Medulla oblongata (tissue), 1 donor: ENCODE data around the gene S100A7.

ENCODE experiments used
- DNase-seq: peaks from one replicate; pipeline ENCODE4 v3.0.0-alpha.2; 2015; ENCODE audit errors: extremely low spot score

Gene S100A7

DNA sequence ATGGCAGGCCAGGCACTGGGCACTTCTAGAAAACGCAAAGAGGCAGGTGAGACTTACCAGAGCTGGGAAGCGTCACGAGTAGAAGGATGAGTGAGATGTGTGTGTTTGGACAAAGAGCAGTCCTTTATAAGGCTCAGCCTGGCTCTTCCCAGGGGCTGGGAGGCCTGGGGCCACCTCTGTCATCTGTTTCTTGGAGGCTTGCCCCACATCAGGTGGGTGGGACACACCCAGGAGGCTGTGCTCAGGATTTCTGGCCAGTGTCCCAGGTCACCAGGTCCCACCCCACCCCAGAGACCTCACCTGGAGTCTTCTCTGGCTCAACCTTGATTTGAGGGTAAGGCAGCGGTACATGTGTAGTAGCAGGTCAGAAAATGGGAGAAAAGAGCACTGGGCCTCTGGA lies at the start of gene S100A7:
S100A7 (minus strand) TSS at position 101 of the 400 bp plus-strand sequence. CDS start 1,638 bp downstream, outside the sequence.
- DNase-seq = no peak

DNA sequence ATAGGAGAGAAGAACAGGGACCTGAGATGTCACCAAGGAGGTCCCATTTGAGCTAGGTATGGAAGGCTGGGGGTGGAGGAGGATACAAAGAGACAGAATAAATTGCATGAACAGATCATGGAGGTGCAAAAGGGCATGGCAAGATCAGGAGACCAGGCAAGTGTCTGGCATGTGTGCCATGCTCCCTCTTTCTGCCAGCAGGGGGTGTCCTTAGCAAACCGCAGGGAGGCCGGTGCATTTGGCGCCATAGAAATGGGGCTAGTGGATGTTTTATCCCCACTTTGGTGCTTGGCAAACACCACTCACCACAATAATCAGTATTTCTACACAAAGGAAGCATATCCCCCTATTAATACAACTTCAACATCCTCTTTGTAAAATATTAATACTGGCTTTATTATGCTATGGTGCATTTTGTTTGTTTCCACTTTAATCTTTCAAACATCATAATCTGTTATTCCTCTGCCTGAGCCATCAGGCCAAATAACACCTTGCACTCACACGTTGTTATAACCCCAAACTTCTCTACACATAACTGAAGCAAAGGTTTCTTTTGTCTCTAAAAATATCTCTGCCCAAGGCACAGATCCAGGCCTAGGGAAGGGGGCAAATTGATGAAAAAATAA lies 49.4 kb upstream of the S100A7 start:
- peak; percentile 38 for DNase-seq

DNA sequence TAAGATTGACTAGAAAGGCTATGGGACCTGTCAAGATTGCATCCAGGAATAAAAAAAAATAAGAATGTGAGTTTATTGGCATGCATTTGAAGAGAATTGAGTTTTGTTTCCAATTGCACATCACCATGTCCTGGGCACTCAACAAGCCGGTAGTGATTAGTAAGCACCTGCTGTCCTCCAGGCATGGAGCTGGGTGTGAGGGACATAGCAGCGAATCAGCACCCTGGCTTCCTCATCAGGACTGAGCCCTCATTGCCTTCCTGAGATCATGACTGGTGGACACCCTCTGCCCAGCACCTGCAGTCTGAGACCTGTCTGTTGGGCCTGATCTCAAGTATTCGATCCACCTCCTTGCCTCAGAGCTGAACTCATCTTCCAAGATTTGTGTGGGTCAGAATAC lies 48.6 kb upstream of the S100A7 start:
- DNase-seq = no peak

DNA sequence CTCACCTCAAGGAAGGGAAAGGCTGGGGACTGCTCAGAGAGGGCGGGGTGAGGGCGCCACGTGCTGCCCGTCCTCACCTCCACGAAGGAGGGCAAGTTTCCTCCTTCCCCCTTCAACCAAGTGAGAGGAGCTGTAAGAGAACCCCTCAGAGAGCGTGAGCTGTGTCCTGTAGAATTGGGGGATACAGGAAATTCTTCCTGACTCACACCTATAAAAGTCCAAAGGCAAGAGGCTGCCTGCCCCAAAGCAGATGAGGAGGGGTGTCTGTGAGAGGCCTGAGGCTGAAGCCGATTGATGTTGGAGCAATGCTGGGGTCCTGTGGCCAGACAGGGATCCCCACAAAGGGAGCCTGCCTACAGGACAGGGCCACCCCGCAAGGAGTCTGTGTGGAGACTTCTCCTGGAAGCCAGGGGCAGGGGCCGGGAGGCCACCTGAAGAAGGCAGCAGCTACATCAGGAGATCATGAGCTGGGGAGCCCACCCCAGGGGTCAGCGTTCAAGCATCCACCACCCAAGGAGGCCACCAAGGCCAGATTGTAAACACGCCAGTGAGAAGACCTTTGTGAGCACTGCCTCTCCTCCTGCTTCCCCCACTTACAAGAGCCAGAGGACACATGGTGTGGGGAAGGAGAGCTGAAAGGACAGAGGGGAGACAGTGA lies 47.6 kb upstream of the S100A7 start:
- DNase-seq = no peak

DNA sequence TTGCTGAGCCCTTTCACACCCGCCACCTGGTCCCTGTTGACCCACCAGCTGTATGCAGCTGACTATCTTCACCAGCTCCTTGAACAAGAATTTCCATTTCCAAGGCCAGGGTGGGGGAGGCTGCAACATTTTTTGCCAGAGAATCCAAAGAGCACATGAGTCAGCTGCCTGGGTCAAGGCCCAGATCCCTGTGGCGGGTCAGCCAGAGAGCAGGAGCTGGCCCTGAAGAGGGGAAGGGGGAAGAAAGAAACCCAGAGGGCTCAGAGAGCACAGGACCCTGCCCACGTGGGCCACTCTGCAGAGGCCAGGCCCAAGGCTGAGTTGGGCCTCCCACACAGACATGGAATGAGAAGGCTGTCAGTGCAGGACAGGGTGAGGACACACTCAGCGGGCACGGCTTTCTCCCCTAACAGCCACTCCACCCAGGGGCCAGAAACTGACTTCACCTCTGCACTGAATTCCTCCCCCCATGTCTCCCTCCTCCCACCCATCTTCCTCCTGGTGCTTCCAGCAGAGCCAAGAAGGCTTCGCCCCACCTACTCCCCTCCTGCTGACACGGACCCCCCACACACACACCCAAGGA lies 46.5 kb upstream of the S100A7 start:
- DNase-seq = peak; percentile 56

DNA sequence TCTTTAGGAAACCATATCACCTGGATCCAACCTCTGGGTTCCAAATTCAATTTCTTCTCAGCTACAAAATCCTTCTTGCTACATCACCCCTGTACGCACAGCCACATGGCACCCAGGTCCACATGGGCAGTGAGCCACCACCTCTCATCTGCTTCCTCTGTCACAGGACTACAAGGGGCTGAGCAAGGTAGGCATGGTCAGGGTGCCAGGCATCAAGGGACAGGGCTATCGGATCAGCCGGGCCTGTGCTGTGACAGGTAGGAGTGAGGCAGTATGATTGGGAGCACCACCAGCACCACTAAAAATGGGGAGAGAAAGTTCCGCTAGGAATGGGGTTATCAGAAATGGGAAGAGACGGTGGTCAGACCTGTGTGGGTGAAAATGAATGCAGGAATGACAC lies 45.9 kb upstream of the S100A7 start:
- DNase-seq = no peak

DNA sequence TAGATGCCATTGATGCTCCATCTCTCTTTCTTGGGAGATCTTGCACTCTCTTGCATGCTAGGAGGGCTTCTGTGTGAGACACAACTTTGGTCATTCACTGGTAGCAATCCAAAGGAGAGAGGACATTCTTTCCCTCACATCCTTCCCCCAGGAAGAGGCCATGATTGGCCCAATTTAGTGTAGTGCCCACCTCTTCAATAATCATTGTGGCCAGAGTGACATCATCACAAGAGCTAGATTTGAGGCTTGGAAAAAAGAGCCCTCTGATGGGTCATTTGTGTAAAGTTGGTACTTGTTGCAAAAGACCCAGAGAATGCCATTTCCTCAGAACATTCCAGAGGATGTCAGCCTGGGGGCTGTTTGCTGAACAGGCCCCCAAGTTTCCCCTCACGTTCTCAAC lies 45.1 kb upstream of the S100A7 start:
- DNase-seq = no peak

DNA sequence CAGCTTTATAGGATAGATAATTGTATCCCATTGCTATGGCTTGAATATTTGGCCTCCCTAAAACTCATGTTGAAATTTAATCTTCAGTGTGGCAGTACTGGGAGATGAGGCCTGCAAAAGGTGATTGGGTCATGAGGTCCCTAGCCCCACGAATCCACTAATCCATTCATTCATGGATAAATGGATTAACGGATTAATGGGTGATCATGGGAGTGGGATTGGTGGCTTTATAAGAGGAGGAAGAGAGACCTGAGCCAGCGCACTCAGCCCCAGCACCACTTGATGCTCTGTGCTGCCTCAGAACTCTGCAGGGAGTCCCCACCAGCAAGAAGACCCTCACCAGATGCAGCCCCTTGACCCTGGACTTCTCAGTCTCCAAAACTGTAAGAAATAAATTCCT lies 43.3 kb upstream of the S100A7 start:
- no peak for DNase-seq

DNA sequence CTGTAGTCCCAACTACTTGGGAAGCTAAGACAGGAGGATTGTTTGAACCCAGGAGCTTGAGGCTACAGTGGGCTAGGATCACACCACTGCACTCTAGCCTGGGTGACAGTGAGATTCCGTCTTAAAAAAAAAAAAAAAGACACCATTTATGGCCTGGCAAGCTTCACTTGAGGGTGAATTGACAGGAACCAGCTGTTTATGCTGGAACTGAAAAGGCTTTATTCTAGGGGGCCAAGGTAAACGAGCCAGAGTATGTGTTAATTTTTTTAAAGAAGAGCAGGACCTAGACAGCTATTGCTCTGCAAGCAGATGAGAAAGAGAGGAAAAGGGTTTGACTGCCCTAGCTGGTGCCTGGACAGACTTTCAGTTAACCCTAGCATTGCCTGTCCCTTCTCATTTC lies 38.3 kb upstream of the S100A7 start:
- no peak for DNase-seq

DNA sequence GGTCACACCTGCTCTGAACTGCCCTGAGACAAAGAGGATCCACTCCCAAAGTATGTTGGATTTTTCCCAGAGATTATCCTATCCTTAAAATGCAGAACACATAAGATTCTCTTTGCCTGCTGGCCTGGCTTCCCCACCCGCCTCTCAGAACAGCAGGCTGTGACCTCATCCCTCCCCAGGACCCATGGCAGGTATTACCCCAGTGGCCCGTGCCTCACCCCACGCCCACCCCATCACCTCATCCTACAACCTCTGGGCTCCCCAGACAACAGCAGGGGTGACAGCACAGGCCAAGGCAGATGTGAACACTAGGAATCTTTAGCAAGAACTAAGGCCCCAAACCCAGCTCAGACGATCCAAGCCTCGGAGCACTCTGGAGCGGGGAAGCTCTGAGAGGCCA lies 35.1 kb upstream of the S100A7 start:
- DNase-seq = no peak

DNA sequence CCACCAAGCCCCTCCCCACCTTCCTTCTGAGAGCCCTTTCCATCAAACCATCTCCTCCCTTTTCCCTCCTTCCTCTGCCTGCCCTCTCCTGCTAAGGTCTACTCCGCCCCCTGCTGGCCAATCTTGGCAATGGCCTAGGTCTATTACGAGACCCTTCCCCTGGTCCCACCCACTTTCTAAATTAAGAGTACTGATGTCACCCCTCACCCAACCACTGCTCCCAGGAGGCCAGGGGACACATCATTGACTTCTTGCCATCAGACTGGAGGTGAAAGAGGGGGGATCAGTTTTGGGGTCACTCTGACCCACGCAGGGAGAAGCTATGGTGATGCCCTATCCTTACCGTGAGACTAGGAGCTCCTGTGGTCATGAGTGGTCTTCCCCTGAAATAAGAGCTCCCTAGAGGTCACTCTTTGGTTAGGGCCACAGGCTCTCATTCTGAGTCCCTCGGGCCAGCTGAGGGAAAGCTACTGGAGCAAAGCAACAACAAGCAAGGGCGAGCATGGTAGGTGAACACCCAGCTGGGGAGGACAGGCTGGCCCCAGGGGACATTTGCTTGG lies 34.6 kb upstream of the S100A7 start:
- DNase-seq = peak; percentile 63

DNA sequence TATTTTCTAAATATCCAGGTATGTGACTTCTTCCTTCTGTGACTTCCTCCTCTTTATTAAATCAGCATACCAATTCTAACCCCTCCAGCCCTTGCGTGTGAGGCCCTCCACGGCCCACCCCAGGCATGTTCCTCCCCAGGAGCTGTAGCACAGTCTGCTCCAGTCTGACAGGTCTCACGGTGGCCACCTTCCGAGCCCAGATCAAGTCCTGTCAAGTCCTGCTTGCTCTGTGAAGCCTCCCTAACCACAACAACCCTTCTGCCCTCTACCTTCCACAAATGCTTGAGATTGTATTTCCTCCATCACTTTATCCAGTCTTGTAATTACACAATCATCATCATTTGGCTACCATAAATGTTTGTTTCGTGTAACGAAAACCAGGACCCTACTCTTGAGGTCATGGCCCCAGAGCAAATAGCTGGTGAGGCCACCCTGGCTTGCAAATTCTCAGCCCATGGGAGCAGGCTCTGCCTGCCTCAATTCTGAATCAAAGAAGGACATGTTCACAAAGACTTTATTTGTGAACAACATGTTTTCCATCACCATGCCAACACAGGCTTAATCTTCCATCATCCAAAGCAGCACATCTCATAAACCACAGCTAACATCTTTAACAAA lies 33.0 kb upstream of the S100A7 start:
- DNase-seq = no peak

DNA sequence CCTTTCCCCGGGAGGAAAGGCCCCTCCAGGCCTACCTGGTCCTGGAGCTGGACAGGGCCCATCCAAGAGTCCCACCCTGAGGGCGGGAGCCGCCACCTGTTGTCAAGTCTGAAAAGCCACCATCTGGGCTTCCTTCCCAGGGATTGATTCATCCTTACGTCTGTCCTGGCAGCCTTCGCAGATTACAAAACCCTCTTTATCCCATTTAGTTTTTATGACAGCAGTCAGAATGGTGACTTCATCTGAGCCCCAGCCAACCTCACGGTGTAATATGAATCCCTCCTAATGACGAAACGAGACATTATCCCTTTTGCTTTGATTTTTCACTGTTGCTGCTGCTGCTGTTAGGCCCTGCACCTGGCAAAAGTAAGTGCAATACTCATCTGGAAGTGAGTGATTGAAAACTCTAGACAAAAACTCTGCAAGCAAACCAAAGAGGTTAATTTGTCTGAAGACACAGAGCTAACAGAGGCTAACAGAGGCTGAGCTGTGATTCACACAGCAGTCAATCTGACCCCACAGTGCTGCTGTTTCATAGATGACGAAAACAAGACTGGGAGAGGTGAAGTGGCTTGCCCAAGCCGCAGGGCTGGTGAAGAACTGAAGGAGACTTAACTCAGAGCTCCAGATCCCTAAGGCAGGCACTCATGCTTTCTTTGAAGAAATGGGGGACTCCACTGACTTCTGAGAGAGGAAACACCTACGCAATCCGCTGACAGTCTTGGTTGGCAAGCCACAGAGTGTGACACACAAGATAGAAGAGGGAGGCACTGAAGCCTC lies 30.0 kb upstream of the S100A7 start:
- DNase-seq = peak; percentile 21

DNA sequence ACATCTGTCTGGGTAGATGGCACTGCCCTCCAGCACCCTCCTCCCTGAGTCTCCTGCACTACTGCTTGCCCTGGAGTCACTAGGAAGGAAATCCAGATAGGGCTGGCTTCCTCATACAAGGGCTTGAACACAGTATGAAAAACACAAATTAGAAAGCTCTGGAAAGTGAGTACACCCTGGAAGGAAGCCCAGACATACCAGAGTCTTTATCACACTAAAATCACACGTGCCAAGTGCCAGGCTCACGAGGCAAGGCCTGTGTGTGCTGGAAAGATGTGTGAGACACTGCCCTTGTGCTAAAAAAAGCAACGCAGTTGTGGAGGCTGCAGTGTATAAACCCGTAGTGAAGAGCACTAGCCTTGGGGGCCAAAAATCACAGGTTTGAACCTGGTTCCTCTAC lies 28.3 kb upstream of the S100A7 start:
- DNase-seq = no peak

DNA sequence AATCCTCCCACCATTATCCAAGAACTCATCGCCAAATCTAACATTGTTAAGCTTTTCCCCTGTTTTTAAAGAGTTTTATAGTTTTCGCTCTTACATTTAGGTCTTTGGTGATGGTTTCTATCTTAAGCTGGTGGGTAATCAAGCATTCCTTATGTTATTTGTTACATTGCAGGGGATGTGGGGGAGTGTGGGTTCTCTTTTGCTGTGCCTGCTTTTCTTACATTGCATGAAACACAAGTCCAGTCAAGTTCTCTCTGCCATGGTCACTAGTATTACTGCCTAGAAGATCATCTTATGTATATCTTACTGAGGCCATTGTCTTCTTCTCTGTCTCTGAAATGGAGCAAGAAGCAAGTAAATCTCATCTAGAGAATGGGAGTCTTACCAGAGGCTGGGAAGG lies 27.3 kb upstream of the S100A7 start:
- DNase-seq = no peak

DNA sequence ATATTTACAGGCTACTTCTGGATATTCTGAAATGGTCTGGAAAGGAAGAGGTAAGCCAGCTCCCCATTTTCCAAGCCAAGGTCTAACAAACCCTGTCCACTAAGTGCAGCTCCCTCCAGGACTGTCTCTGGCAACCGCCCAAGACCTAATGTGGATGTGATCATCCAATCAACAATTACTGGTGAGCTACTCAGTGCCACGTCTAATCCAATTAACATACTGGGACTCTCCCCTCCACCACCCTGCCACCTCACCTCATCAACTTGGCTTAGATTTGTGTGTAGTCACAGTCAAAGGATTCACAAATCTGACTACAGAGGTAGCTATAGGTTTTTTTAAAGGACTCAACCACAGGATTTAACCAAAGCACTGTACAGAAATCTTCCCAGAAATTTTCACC lies 25.4 kb upstream of the S100A7 start:
- no peak for DNase-seq

DNA sequence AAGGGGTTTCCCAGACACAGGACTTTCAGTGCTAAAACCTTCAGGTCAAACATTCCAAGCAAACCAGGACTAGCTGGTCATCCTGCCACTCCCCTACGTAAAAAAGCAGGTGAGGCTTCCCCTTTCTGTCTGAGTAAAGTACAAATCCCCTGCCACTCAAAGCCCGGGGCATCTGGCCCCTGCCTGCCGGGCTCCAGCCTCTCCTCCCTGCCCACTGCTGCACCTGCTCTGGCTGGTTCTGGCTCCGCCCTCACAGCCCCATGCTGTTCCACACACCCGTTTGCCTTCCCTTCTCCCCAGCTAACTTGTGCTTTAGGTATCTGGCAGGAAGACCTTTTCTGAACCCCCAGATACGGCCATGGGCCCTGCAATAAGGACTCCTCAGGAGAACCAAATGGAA lies 23.3 kb upstream of the S100A7 start:
- DNase-seq = no peak

DNA sequence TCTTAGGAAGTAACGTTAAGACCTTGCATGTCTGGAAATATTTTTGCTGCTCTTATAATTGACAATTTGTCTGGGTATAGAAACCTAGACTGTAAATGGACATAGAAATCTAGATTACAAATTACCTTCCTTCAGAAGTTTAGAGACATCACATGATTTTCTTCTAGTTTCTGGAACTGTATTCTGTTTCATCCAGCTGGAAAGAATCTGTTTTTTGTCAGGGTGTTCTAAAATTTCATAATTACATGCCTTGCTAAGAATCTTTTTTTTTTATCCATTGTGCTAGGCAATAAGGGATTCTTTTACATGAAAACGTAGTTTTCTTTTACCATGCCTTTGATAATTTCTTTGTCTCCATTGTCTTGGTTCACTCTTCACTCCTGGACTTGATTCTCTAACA lies 20.7 kb upstream of the S100A7 start:
- no peak for DNase-seq

DNA sequence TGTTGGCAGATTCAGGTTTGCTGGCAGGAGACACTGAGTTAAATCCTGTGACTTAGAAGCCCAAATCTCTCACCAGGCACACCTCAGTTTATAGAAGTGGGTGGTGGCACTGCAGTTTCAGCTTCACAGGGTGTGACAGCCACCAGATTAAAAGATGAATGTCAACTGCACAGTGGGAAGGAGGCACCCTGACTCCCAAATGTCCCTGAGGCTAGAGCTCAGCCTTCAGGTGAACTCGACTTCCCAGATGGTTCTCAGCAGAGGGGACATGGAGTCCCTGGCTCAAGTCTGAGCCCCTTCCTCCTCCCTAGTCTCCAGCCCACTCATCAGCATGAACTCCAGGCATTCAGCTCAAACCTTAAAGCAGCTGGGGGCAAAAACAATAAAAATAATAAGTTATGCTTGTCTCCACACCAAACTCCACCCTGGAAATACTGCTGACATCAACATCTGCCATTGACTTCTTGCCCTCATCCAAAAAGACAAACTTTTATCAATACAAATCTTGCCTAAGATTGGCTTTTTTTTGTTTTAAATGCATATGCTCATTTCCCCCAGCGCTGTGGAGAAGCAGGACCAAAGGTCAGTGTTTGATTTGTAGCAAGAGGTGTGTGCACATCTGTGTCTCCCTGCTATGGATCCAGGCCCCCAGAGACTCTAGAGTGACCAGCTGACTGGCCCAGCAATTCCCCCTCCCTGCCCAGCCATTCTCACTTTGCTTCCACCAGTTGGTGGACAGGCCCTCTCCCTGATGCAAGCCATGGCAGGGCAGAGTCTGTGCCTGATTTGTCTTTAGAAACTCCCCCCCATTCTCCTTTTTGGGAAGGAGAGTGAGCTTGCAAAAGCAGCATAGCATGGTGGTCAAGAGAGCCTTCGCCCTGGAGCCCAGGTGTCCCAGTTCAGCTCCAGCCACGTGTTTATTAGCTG lies 18.5 kb upstream of the S100A7 start:
- no peak for DNase-seq

DNA sequence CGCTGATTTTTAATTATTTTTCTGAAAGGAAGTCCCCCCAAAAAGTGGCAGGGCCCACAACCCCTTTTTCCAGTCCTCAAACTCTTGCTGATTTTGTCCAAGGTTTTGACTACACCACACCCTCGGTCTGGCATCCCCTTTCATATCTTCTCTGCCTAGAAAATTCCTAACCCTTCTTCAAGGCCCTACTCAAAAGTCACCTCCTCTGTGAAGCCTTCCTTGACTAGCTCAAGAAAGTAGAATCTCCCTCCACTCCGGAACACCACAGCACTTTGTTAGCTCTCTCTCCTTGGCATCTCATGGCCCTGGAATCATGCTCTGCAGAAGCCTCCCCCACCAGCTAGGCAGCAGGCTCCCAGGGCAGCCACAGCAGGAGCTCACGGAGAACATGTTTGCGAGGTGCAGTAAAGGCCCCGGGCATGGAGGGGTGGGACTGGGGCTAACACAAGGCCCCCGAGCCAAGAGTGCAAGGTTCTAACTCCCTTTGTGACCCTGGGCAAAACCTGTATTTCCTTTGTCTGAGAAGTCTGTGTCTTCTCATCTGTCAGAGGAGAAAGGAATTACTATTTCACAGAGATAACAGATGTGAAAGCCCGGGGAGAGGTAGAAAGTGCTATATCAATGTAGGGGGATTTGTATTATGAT lies 17.7 kb upstream of the S100A7 start:
- DNase-seq = no peak
